Cardiac muscle cell (in vitro differentiated cells and primary cell): Measurements from ENCODE around the gene SMARCA4. TPM values are rescaled to one million over a fixed set of nuclear protein-coding genes. Genes with fewer than 3 reads are reported as not detected.

Experiments
- DNase-seq, 2 donors: peaks; one replicate each; pipeline versions ENCODE4 v3.0.0 to v3.0.0-alpha.2; 2010 to 2017; ENCODE audit warnings: low read depth in 1 of 2, low spot score in 1 of 2
- H3K27ac ChIP-seq: fragments of 200-600 bp; sonication (generic); 2 replicates; pipeline ENCODE4 v1.5.1; 2016
- H3K27me3 ChIP-seq: fragments of 200-600 bp; sonication (generic); 2 replicates; pipeline ENCODE4 v1.6.0; 2016; ENCODE audit warnings: control low read depth
- H3K36me3 ChIP-seq: fragments of 200-600 bp; sonication (generic); 2 replicates; pipeline ENCODE4 v1.5.1; 2016; ENCODE audit warnings: control low read depth
- H3K4me1 ChIP-seq: fragments of 200-600 bp; sonication (generic); 2 replicates; pipeline ENCODE4 v1.8.1; 2017; ENCODE audit warnings: low read depth, mild to moderate bottlenecking, mixed run types
- H3K4me3 ChIP-seq: fragments of 200-600 bp; sonication (generic); 2 replicates; pipeline ENCODE4 v1.5.1; 2016; ENCODE audit warnings: mild to moderate bottlenecking
- H3K9me3 ChIP-seq: fragments of 200-600 bp; sonication (generic); 2 replicates; pipeline ENCODE4 v1.5.1; 2017; ENCODE audit warnings: low read depth, mild to moderate bottlenecking, control low read depth
- polyA plus RNA-seq: library from polyadenylated mRNA; unstranded; fragments of >200 nt; fragmentation: Nextera tagmentation; extraction: Ambion mirVana; gene quantifications from 2 replicates; pipeline ENCODE4 v1.2.1, GENCODE V29; 2016
- total RNA-seq: library from RNA; depleted of rRNA; stranded (reverse); fragments of >200 nt; gene quantifications from 2 replicates; pipeline ENCODE4 v1.2.3, GENCODE V29; 2016
- TF ChIP-seq, protein P1 (sequence below): IDR thresholded peaks from 2 replicates; pipeline ENCODE4 v1.5.1; 2012; ENCODE audit warnings: low read depth, mild to moderate bottlenecking, low read length

Gene SMARCA4
- total and polyA plus RNA-seq, 2 experiments from 2014 or later, result 178 to 212 TPM

DNA sequence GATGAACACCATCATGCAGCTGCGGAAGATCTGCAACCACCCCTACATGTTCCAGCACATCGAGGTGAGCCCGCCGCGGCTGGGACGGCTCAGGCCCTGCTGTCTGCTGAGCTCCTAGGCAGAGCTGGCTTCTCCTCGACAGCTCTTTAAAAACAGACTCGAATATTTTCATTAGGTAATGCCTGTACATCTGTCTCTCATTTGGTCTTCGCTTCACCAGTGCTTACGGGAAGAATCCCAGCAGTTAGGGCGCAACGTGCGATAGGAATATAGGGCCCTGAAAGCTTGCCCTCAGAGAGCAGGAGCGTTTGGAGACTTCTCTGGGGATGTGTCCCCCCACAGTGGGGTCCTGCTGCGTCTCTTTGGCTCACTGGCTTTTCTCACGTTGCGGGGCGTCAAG lies 64.6 kb downstream of the SMARCA4 start:
- H3K4me3 ChIP-seq, result no peak overlapping the region
- no peaks in the 10 kb centered on the region for H3K4me1 ChIP-seq
- H3K36me3 ChIP-seq, result peaks cover 63% of the 10 kb centered on the region
- no peaks in the 10 kb centered on the region for H3K27me3 ChIP-seq
- TF ChIP-seq, protein P1, sequence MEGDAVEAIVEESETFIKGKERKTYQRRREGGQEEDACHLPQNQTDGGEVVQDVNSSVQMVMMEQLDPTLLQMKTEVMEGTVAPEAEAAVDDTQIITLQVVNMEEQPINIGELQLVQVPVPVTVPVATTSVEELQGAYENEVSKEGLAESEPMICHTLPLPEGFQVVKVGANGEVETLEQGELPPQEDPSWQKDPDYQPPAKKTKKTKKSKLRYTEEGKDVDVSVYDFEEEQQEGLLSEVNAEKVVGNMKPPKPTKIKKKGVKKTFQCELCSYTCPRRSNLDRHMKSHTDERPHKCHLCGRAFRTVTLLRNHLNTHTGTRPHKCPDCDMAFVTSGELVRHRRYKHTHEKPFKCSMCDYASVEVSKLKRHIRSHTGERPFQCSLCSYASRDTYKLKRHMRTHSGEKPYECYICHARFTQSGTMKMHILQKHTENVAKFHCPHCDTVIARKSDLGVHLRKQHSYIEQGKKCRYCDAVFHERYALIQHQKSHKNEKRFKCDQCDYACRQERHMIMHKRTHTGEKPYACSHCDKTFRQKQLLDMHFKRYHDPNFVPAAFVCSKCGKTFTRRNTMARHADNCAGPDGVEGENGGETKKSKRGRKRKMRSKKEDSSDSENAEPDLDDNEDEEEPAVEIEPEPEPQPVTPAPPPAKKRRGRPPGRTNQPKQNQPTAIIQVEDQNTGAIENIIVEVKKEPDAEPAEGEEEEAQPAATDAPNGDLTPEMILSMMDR, result no peak
- H3K9me3 ChIP-seq, result no peaks in the 10 kb centered on the region
- DNase-seq, result no peak
- H3K27ac ChIP-seq, result no peak overlapping the region

DNA sequence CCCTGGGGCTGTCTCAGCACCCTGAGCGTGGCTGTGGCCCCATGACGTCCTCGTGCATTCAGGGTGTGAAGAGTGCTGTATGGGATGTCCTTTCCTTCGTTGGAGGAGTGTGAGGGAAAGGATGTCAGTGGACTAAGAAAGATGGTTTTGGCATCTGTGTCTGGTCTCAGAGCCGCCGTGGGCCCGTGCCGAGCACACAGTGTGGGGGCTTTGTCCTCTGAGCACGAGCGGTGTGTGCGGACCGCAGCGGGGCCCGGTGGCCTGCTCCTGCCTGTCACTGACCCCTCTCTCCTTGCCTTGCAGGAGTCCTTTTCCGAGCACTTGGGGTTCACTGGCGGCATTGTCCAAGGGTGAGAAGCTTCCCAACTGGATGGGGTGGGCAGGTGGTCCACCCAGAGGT lies 65.2 kb downstream of the SMARCA4 start:
- no peak overlapping the region for H3K27ac ChIP-seq
- no peaks in the 10 kb centered on the region for H3K9me3 ChIP-seq
- DNase-seq, result no peak
- no peaks in the 10 kb centered on the region for H3K4me1 ChIP-seq
- TF ChIP-seq, protein P1, result no peak
- no peak overlapping the region for H3K4me3 ChIP-seq
- no peaks in the 10 kb centered on the region for H3K27me3 ChIP-seq
- H3K36me3 ChIP-seq, result peaks cover 62% of the 10 kb centered on the region

DNA sequence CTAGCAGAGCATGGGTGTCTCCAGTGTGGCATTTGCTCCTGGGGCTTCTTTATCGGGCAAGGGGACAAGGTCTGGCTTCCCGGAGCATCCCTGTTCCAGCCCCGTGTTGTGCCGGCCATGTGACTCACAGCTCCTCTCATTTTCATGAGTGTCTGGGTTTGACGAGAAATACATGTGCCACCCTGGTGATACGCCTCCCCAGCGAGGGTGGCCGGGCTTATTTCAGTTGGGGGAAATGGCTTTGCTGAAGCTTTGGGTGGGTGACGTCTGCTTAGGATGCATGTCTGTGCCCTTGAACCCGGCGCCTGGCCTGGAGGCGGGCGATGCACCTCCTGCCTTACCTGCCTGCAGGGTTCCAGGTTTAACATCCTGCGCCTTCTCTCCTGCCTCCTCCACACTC lies 66.6 kb downstream of the SMARCA4 start:
- no peak overlapping the region for H3K4me3 ChIP-seq
- H3K4me1 ChIP-seq, result no peaks in the 10 kb centered on the region
- no peaks in the 10 kb centered on the region for H3K27me3 ChIP-seq
- H3K27ac ChIP-seq, result no peak overlapping the region
- H3K36me3 ChIP-seq, result peaks cover 63% of the 10 kb centered on the region
- TF ChIP-seq, protein P1, result no peak
- no peak for DNase-seq
- H3K9me3 ChIP-seq, result no peaks in the 10 kb centered on the region

DNA sequence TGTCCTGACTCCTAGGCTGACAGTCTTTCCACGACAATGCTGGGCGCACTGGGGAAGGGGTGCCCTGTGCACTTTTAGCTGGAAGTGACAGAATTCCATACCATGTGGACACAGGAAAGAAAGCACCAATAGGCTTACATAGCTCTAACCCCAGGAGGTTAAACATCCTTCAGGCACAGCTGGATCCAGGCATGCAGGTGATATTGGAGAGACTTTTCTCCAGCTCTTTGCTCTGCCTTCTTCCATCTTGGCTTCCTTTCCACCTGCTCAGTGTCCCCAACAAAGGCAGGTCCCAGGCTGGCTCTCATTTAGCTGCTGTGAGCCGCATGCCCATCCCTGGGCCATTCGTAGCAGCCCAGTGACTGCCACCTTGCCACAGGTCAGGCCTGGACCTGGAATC lies 67.3 kb downstream of the SMARCA4 start:
- Histone ChIP-seq H3K27ac (no peak overlapping the region), H3K4me3 (no peak overlapping the region), H3K36me3 (peaks cover 61% of the 10 kb centered on the region), H3K9me3 (no peaks in the 10 kb centered on the region), H3K4me1 (no peaks in the 10 kb centered on the region), H3K27me3 (no peaks in the 10 kb centered on the region)
- DNase-seq, result no peak
- TF ChIP-seq, protein P1, result no peak

DNA sequence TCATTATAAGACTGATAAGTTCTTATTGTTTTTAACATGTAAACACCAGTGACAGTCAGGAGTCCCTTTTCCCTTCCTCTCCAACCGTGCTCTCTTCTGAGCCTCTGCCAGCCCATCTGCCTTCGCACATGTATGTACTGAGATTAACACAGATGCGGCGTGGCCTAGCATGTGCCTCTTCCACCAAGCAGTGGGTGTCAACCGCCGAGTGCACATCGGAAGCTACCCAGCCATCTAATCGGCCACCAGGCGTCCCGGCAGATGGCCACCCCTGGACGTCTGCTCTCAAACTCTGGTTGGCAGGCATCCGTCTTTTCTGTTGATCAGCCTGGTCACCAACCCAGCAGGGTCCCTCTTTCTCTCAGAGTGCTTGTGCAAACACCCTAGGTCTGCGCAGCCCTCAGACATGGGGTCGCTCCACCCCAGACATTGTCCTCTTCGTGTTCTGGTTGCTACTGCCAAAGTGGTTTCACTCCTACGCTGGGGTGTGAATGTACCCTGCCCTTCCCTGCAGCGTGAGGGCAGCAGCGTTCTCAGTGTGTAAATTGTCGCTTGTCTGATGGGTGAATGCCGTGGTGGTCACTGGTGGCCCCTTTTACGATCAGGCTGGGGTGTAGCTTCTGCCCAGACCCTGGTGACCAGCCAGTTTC lies 70.7 kb downstream of the SMARCA4 start:
- Histone ChIP-seq H3K4me3 (no peak overlapping the region), H3K27ac (no peak overlapping the region), H3K27me3 (no peaks in the 10 kb centered on the region), H3K36me3 (peaks cover 61% of the 10 kb centered on the region), H3K9me3 (no peaks in the 10 kb centered on the region), H3K4me1 (no peaks in the 10 kb centered on the region)
- TF ChIP-seq, protein P1, result no peak
- DNase-seq, result no peak
